Heart right ventricle (tissue), 16 donors: Measurements from ENCODE around the gene STK17A. TPM values are rescaled to one million over a fixed set of nuclear protein-coding genes. Genes with fewer than 3 reads are reported as not detected.

Experiments
- ATAC-seq, 8 donors: fragments of 200-7000 bp; cut with Tn5 transposase; one replicate each; pipeline ENCODE4 v1.9.1; 2020; ENCODE audit warnings: mild to moderate bottlenecking in 8 of 8, moderate library complexity in 8 of 8, moderate number of reproducible peaks in 1 of 8
- DNase-seq, 2 donors: peaks; one replicate each; pipeline ENCODE4 v3.0.0-alpha.2; 2020
- H3K27ac ChIP-seq, 10 donors: fragments of 200-600 bp; sonication (generic) in 2 of 10; one replicate each; pipeline versions ENCODE4 v1.5.0 to v1.8.0; 2020 to 2022; ENCODE audit warnings: mild to moderate bottlenecking in 3 of 10
- H3K27me3 ChIP-seq, 7 donors: fragments of 200-600 bp; one replicate each; pipeline ENCODE4 v1.8.0; 2021 to 2022; ENCODE audit warnings: mild to moderate bottlenecking in 2 of 7
- H3K36me3 ChIP-seq, 9 donors: fragments of 200-600 bp; sonication (generic) in 1 of 9; one replicate each; pipeline versions ENCODE4 v1.5.0 to v1.8.0; 2020 to 2022; ENCODE audit warnings: mild to moderate bottlenecking in 2 of 9
- H3K4me1 ChIP-seq, 9 donors: fragments of 200-600 bp; sonication (generic) in 1 of 9; one replicate each; pipeline versions ENCODE4 v1.5.0 to v1.8.0; 2020 to 2022; ENCODE audit warnings: mild to moderate bottlenecking in 4 of 9
- H3K4me3 ChIP-seq, 10 donors: fragments of 200-600 bp; sonication (generic) in 2 of 10; one replicate each; pipeline versions ENCODE4 v1.5.0 to v1.8.0; 2020 to 2022; ENCODE audit warnings: mild to moderate bottlenecking in 7 of 10, moderate library complexity in 2 of 10
- H3K9me3 ChIP-seq, 11 donors: fragments of 200-600 bp in 10 of 11; sonication (generic) in 2 of 11; one replicate each; pipeline versions ENCODE4 v1.5.0 to v1.8.0; 2013 to 2022; ENCODE audit warnings: mild to moderate bottlenecking in 2 of 11, control low read depth in 1 of 11, moderate library complexity in 1 of 11
- CTCF ChIP-seq, 9 donors: fragments of 200-600 bp; sonication (generic) in 2 of 9; IDR thresholded peaks; one replicate each; pipeline versions ENCODE4 v1.5.0 to v1.8.0; 2021 to 2022; ENCODE audit warnings: antibody characterized with exemption in 9 of 9, mild to moderate bottlenecking in 5 of 9, moderate library complexity in 1 of 9
- WGBS, 2 donors: extraction: QIAGEN DNeasy Blood & Tissue Kit; methylation state at CpG; one replicate each; pipeline ENCODE4 v1.1.7; 2013; ENCODE audit warnings: inconsistent platforms in 1 of 2; 5-methylcytosine and 5-hydroxymethylcytosine counted together
- intact Hi-C, 10 donors: fragments of 100-400 bp; cut with DNase I; formaldehyde crosslinking; loops; one replicate each; pipeline versions ENCODE4 v1.11.1 to v1.14.2; 2022
- polyA plus RNA-seq, 2 donors: library from polyadenylated mRNA; stranded (reverse); fragments of 200-250 nt; gene quantifications; one replicate each; pipeline ENCODE4 v1.2.3, GENCODE V29; 2013
- total RNA-seq, 10 donors: library from RNA; stranded (reverse); fragmentation: NEBNext Ultra II Directional in 3 of 10; extraction: Animal tissue kit (Norgen Biotek cat#: 25700) in 3 of 10; gene quantifications; one replicate each; pipeline versions ENCODE4 v1.2.1 to v1.2.4, GENCODE V29; 2021 to 2023
- donor health status: Arrhythmogenic right ventricular cardiomyopathy.
- donor health status: ischemic (EF 13 %, LVEDD 7.1; RV severe dilation, severe dysfunction).
- donor health status: healthy with polysubstance abuse.
- donor health status: DM: no; HTN: yes; CAD: no.
- donor health status: DM: no; HTN: no; CAD: no.
- donor health status: ischemic (EF 25% LVEDD 6.9; RV normal size, moderate dysfunction).
- donor health status: ischemic (EF 25% LVEDD 5.7; RV mildly dilated, moderate dysfunction).
- donor health status: healthy.
- donor health status: DM: yes; HTN: yes; CAD: no.
- donor health status: Ischemic cardiomyopathy.
- donor health status: ischemic (EF 35%, LVEDD 5.7; RV mildly dilated, moderate dysfunction).
- donor health status: nonischemic (EF 11% LVEDD 7.7; RV severe dilation, severe dysfunction).
- donor health status: DM: yes; HTN: yes; CAD: no.
- donor health status: PGD.
- donor health status: ischemic (EF 29% LVEDD 5.4; RV normal size, mild dysfunction).
- donor health status: nonischemic (EF 23%, LVEDD 6.1; RV moderate dilation, normal function).

Gene STK17A
- total and polyA plus RNA-seq, 12 donors, result 7.8 to 37.4 (median 21.9) TPM

- WGBS, 2 donors, result 97% methylated on average over 4 of the region's 4 CpGs
- Histone ChIP-seq H3K9me3 (no peaks in the 10 kb centered on the region), H3K36me3 (peaks cover 0 to 77% (median 6%) of the 10 kb centered on the region in 9 donors), H3K4me3 (no peak overlapping the region), H3K4me1 (peaks cover 0 to 40% (median 16%) of the 10 kb centered on the region in 9 donors), H3K27ac (no peak overlapping the region), H3K27me3 (no peaks in the 10 kb centered on the region)
- intact Hi-C loops, result no loop called here
- TF ChIP-seq CTCF (IDR thresholded peaks at IDR 0.05), result no peak
- DNase-seq (no peak), ATAC-seq (no peak)
These were observed 34.1 kb downstream of the STK17A start for GRCh38 chr7:43616977-43617376.

GRCh38 chr7:43618073-43618472, 35.2 kb downstream of the STK17A start:
- Histone ChIP-seq H3K27ac (peak overlapping the region in 1 of 10 donors; percentile 17), H3K4me3 (no peak overlapping the region), H3K9me3 (no peaks in the 10 kb centered on the region), H3K4me1 (peaks cover 0 to 35% (median 7%) of the 10 kb centered on the region in 9 donors), H3K36me3 (peaks cover 0 to 83% (median 6%) of the 10 kb centered on the region in 9 donors), H3K27me3 (no peaks in the 10 kb centered on the region)
- ATAC-seq, result no peak
- intact Hi-C loops, result no loop called here
- 65 to 74% methylated on average over 4 of the region's 4 CpGs for WGBS, 2 donors
- TF ChIP-seq CTCF (IDR thresholded peaks at IDR 0.05), result no peak
- DNase-seq, result no peak

- TF ChIP-seq CTCF (IDR thresholded peaks at IDR 0.05), result no peak
- peaks cover 0 to 95% (median 6%) of the 10 kb centered on the region in 9 donors for H3K36me3 ChIP-seq
- no peak overlapping the region for H3K4me3 ChIP-seq
- no peak overlapping the region for H3K27ac ChIP-seq
- WGBS, 2 donors, result 87 to 90% methylated on average over 4 of the region's 4 CpGs
- no peak for DNase-seq
- no peaks in the 10 kb centered on the region for H3K9me3 ChIP-seq
- H3K4me1 ChIP-seq, result peaks cover 0 to 30% (median 6%) of the 10 kb centered on the region in 9 donors
- no peak for ATAC-seq
- no peaks in the 10 kb centered on the region for H3K27me3 ChIP-seq
- intact Hi-C loops, result no loop called here
These were observed 36.5 kb downstream of the STK17A start for GRCh38 chr7:43619213-43620012.

GRCh38 chr7:43621729-43622448, 39.0 kb downstream of the STK17A start:
- H3K36me3 ChIP-seq, result peaks cover 0 to 95% (median 10%) of the 10 kb centered on the region in 9 donors
- DNase-seq, result no peak
- H3K9me3 ChIP-seq, result no peaks in the 10 kb centered on the region
- TF ChIP-seq CTCF (IDR thresholded peaks at IDR 0.05), result no peak
- peaks cover 0 to 39% (median 19%) of the 10 kb centered on the region in 9 donors for H3K4me1 ChIP-seq
- 77 to 89% methylated on average over 5 of the region's 5 CpGs for WGBS, 2 donors
- H3K27ac ChIP-seq, result peak overlapping the region in 1 of 10 donors; percentile 46
- H3K4me3 ChIP-seq, result no peak overlapping the region
- intact Hi-C loops, result no loop called here
- ATAC-seq, result no peak
- H3K27me3 ChIP-seq, result no peaks in the 10 kb centered on the region
